Astrocyte of the cerebellum (primary cell): ENCODE data around the gene STK11IP.

Experiments used
- DNase-seq: peaks from one replicate; pipeline ENCODE4 v3.0.0-alpha.2; 2011; ENCODE audit warnings: low read depth
- H3K4me3 ChIP-seq: 2 replicates; pipeline ENCODE4 v1.5.1; 2011; ENCODE audit warnings: mild to moderate bottlenecking, low read depth, low read length, moderate library complexity
- in situ Hi-C: cut with HindIII; loops from 2 replicates; pipeline ENCODE4 v1.10.0; 2017; ENCODE audit warnings: low sequenced_read_pairs
- TF ChIP-seq, protein P1 (sequence below): IDR thresholded peaks from 2 replicates; pipeline ENCODE4 v1.5.1; 2012; ENCODE audit warnings: low read length, low read depth, moderate library complexity, mild to moderate bottlenecking; ENCODE audit errors: missing control alignments

The STK11IP gene

DNA sequence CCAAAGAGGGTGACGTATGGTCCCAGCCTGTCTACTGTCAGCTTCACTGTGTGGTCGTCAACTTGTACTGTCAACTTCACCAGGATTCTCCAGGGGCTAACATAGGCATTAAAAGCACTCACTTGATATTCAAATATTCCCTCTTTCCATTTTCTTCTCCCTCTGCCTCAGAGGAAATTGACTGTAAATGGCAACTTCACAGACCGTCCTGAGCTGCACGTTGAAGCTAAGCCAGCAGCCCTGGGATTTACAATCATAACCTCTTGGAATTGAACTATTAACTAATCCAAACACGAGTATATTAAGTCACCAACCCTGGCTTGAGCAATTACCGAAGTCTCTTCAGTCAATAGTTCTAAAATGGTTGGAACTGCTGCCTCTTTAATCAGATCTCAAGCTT, 68.3 kb downstream of the STK11IP start:
- no peak for DNase-seq
- H3K4me3 ChIP-seq: no peak overlapping the region
- in situ Hi-C loops: no loop called here
- TF ChIP-seq, protein P1, sequence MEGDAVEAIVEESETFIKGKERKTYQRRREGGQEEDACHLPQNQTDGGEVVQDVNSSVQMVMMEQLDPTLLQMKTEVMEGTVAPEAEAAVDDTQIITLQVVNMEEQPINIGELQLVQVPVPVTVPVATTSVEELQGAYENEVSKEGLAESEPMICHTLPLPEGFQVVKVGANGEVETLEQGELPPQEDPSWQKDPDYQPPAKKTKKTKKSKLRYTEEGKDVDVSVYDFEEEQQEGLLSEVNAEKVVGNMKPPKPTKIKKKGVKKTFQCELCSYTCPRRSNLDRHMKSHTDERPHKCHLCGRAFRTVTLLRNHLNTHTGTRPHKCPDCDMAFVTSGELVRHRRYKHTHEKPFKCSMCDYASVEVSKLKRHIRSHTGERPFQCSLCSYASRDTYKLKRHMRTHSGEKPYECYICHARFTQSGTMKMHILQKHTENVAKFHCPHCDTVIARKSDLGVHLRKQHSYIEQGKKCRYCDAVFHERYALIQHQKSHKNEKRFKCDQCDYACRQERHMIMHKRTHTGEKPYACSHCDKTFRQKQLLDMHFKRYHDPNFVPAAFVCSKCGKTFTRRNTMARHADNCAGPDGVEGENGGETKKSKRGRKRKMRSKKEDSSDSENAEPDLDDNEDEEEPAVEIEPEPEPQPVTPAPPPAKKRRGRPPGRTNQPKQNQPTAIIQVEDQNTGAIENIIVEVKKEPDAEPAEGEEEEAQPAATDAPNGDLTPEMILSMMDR: no peak
